GM21723 (cell line): ENCODE results near the gene LAPTM5.
A peak's percentile ranks its signal among the peaks of the same experiment; 100 is the strongest.

Source experiments
- ATAC-seq: cut with Tn5 transposase; IDR thresholded peaks from one replicate; pipeline ENCODE4 v1.9.1; 2021; ENCODE audit warnings: mild to moderate bottlenecking, moderate library complexity; ENCODE audit not compliant: unreplicated experiment

Gene LAPTM5

GRCh38 chr1:30787856-30788495 lies 30.4 kb upstream of the LAPTM5 start:
- no peak for ATAC-seq

DNA sequence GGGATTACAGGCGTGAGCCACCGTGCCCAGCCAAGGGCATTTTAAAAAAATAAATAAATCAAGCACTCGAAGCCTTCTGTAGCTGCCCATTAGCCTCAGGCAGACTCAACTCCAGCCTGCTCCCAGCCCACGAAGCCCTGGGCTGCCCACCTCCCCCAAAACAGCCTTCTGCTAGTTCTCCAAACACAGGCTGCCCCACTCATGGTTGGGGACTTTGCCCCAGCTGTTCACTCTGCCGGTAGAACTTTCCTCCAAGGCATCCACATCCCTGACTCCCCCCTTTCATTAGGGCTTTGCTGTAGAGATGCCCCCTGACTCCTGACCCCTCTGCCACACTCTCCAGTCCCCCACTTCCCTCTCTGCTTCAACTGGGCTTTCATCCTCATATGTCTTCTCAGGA lies 29.7 kb upstream of the LAPTM5 start:
- ATAC-seq = no peak

GRCh38 chr1:30786264-30786991 lies 28.9 kb upstream of the LAPTM5 start:
- no peak for ATAC-seq

DNA sequence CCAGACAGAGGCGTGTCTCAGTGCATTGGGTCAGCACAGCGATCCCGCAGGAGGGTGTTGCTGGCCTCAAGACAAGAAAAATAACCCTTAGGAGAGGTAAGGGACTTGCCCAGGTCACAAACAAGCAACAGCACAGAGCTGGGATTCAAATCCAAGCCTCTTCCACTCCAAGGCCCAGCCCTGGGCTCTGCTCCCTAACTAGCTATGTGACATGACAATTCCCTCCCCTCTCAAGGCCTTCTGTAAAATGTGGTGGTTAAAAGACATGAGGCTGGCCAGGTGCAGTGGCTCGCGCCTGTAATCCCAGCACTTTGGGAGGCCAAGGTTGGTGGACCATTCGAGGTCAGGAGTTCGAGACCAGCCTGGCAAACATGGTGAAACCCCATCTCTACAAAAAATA lies 28.1 kb upstream of the LAPTM5 start:
- ATAC-seq = no peak

- ATAC-seq = no peak
These were observed 27.6 kb upstream of the LAPTM5 start for GRCh38 chr1:30785181-30785580.

GRCh38 chr1:30783256-30783915 lies 25.8 kb upstream of the LAPTM5 start:
- ATAC-seq = no peak

DNA sequence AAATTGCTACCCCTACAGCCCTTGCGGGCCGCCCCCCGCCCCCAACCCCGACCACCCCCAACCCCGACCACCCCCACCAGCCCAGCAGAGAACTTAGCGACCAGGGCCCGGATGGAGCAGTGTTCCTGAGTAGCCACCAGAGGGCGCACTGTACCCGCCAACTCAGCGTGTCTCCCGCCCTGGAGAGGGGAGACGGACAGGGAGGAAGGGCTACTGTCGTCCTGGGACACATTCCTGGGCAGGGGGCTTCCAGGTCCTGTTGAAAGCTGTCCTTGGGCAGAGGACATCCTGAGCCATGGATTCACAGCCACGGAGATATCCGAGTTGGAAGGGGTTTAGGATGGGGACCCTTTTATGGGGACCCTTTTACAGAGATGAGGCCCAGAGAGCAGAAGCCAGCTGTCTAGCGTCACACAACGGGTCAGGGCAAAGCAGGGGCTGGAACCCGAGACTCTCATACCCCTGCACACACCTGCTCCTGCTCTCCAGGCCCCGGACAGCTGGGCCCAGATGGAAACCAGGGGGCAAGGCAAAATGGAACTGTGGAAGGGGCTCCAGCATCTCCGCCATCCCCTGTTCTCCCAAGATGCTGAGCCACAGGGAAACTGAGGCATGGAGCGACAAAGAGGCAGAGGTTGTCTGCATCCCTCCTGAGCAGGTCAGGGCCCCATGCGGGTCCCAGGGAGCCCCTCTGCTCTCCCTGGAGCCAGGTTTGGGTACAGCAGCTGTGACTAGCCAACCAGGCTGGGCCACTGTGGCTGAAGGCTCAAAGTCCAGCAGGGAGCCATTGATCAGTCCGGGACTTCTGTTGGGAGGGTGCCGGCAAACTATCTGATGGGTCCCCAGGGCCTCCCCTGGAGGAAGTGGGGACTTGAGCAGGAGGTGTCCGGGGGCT lies 25.0 kb upstream of the LAPTM5 start:
- no peak for ATAC-seq

- ATAC-seq = no peak
These were observed 24.3 kb upstream of the LAPTM5 start for GRCh38 chr1:30781906-30782305.

GRCh38 chr1:30780409-30780808 lies 22.8 kb upstream of the LAPTM5 start:
- ATAC-seq = no peak

GRCh38 chr1:30779294-30780071 lies 21.9 kb upstream of the LAPTM5 start:
- peak; percentile 80 for ATAC-seq

DNA sequence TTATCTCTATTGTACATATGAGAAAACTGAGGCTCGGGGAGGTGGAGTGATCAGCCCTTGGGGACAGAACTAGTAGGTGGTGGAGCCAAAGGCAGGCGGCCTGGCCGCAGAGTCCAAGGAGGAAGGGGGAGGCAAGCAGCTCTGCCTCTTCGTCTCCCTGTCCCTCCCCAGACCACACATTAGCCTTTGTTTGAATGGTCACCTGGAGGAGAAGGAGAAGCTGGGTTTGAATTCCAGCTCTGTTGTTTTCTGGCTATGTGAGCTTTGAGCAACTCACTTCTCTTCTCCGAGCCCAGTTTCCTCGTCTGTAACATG lies 21.4 kb upstream of the LAPTM5 start:
- ATAC-seq = no peak

DNA sequence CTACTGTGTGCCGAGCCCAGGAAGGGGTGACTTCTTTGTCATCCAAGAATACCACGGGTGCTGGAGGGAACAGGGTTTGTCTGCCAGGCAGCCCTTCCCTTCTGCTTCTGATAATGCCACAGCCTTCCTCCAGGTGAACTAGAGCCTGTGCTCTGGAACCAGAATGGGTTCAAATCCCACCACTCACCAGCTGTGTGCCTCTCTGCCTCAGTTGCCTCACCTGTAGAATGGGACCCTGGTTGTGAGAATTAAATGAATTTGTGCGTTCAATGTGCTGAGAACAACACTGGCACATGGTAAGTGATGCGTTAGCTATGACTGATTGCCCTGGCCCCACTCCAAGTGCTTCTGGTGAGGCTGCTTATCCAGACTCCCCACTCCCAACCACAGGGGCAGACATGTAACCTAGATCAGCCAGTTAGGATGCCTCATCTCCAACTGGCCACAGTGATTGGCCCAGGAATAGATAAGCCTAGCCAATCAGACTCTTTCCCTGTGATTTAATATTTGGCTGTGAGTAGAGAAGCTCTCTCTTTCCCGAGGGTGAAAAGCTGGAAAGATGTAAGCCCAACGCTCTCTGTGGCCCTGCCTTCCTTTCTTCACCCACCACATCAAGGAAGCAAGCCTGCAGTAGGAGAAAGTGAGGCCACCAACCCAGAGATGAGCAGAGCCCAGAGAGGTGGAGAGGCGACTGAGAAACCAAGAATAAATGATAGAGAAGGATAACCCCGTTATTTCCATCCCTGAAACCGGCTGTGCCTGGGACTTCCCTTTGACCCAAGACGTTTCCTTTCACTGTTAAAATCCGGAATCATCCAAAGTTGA lies 20.8 kb upstream of the LAPTM5 start:
- no peak for ATAC-seq

DNA sequence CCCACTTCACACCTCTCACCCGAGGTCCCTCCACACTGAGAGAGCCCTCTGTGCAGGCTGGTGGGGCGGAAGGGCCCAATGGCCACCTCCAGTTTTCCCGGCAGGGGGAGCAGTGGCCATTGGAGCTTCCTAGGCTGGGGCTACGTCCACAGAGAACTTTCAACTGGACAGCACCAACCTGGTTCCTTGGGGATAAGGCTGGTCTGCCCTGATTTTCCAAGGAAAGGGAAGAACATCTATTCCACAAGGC lies 20.3 kb upstream of the LAPTM5 start:
- ATAC-seq = no peak

- ATAC-seq = no peak
These were observed 19.7 kb upstream of the LAPTM5 start for GRCh38 chr1:30777060-30777903.

DNA sequence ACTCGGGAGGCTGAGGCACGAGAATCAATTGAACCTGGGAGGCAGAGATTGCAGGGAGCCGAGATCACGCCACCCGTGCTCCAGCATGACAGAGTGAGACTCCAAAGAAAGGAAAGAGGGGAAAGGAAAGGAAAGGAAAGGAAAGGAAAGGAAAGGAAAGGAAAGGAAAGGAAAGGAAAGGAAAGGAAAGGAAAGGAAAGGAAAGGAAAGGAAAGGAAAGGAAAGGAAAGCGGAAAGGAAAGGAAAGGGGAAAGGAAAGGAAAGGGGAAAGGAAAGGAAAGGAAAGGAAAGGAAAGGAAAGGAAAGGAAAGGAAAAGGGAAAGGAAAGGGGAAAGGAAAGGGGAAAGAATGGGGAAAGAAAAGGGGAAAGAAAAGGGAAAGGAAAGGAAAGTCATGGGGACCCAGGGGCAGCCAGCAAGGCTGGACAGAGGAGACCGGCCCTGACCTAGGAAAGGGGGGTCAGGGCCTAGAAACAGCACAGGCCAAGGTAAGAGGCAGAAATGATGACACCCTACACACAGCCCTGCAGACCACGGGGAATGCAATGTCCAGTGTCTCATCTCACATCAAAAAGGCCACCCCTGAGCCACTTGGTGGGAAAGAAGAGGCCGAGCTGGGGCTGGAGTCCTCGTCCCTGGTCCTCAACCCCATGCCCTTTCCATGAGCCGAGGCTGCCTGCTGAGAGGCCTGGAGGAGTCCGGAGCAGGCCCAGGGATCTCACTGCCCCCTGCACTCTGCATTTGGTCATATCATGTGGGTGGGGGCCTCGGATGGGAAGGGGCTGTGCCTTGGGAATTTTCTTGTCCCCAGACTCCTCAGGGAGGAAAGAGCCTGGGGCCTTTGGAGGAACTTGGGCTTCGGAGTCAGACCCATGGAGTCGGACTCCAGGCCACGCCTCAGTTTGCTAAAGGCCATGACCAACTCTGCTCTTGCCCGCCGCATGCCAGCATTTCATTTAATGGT lies 18.8 kb upstream of the LAPTM5 start:
- ATAC-seq = no peak

- no peak for ATAC-seq
These were observed 17.9 kb upstream of the LAPTM5 start for GRCh38 chr1:30775433-30775975.

GRCh38 chr1:30774550-30775432 lies 17.2 kb upstream of the LAPTM5 start:
- ATAC-seq = no peak
